Liver (tissue), 3 donors: ENCODE measurements around the gene FOXRED2.
A peak's percentile ranks its signal among the peaks of the same experiment; 100 is the strongest.

Experiments used
- CTCF ChIP-seq: fragments of 150-350 bp; IDR thresholded peaks from 2 replicates; pipeline ENCODE4 v1.5.1; 2017; ENCODE audit warnings: improper control_type of control experiment, low read depth, low read length; ENCODE audit not compliant: missing input control
- JUND ChIP-seq, 2 donors: IDR thresholded peaks; 2 replicates each; pipeline ENCODE4 v1.6.1; 2016; ENCODE audit warnings: antibody characterized with exemption in 2 of 2
- MAX ChIP-seq: IDR thresholded peaks from 2 replicates; pipeline ENCODE4 v1.6.1; 2016; ENCODE audit warnings: antibody characterized with exemption
- RAD21 ChIP-seq, 2 donors: IDR thresholded peaks; 2 replicates each; pipeline ENCODE4 v1.6.1; 2016; ENCODE audit warnings: antibody characterized with exemption in 2 of 2, mild to moderate bottlenecking in 2 of 2
- REST ChIP-seq: IDR thresholded peaks from 2 replicates; pipeline ENCODE4 v1.6.1; 2016; ENCODE audit warnings: antibody characterized with exemption, mild to moderate bottlenecking
- SP1 ChIP-seq: IDR thresholded peaks from 2 replicates; pipeline ENCODE4 v1.6.1; 2018; ENCODE audit warnings: antibody characterized with exemption, mild to moderate bottlenecking
- ZBTB33 ChIP-seq: IDR thresholded peaks from 2 replicates; pipeline ENCODE4 v1.6.1; 2016; ENCODE audit warnings: antibody characterized with exemption
- donor health status: healthy.
- donor health status: healthy.

GRCh38 chr22:36510966-36511881 is 4.4 kb upstream of the FOXRED2 start:
- no peak for TF ChIP-seq SP1
- peak; percentile 50 for TF ChIP-seq CTCF
- no peak for TF ChIP-seq ZBTB33
- TF ChIP-seq RAD21 (IDR thresholded peaks at IDR 0.05), result peak; percentile 24 to 53
- no peak for TF ChIP-seq JUND (IDR thresholded peaks at IDR 0.05)
- TF ChIP-seq REST, result no peak
- no peak for TF ChIP-seq MAX
